ENCODE data around the gene PLEKHJ1.

Gene PLEKHJ1

GRCh38 chr19:2250766-2251105 is 14.6 kb upstream of the PLEKHJ1 start:
- in situ Hi-C loops (cut with HindIII; ENCODE audit: low pct_unique_long_range_greater_than_20kb, low sequenced_read_pairs) = no loop called here
- DNase-seq (ENCODE audit: low read depth in 1 of 2, low spot score in 1 of 2) = no peak
- TF ChIP-seq JUND (IDR thresholded peaks at IDR 0.05; ENCODE audit: low read depth) = no peak

DNA sequence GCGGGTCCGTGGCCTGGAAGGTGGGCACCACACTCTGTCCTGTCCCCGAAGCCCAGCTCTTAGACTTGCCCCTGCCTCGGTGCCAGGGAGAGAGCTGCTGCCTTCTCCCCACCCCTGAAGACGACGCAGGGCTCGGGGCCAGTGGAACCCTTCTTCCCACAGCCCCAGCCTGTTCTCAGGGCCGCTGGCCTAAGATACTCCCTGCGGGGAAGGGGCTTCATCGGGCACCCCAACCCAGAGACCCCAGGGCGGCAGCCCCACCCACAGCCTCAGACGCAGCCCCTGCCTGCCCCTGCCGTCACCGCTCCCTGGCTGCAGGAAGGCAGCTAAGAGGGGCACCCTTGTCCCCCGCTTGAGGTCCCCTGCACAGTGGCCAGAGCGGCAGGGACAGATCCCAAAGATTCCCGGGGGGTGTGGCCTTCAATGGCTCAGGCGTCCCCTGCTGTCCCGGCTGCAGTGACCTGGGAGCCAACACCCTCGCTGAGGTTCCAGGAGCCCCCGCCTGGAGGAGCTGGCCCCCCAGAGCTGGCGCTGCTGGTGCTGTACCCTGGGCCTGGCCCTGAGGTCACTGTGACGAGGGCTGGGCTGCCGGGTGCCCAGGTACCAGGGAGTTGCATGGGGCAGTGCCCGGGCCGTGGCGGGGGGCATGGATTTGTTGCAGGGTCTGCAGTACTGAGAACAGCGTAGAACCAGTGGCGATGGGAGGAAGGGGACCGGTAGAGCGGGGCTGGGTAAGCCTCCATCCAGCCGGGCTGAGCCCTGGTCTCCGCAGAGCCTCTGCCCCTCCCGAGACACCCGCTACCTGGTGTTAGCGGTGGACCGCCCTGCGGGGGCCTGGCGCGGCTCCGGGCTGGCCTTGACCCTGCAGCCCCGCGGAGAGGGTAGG is 14.0 kb upstream of the PLEKHJ1 start:
- in situ Hi-C loops (cut with HindIII; ENCODE audit: low pct_unique_long_range_greater_than_20kb, low sequenced_read_pairs) = no loop called here
- no peak for DNase-seq (ENCODE audit: low read depth in 1 of 2, low spot score in 1 of 2)
- no peak for TF ChIP-seq JUND (IDR thresholded peaks at IDR 0.05; ENCODE audit: low read depth)

DNA sequence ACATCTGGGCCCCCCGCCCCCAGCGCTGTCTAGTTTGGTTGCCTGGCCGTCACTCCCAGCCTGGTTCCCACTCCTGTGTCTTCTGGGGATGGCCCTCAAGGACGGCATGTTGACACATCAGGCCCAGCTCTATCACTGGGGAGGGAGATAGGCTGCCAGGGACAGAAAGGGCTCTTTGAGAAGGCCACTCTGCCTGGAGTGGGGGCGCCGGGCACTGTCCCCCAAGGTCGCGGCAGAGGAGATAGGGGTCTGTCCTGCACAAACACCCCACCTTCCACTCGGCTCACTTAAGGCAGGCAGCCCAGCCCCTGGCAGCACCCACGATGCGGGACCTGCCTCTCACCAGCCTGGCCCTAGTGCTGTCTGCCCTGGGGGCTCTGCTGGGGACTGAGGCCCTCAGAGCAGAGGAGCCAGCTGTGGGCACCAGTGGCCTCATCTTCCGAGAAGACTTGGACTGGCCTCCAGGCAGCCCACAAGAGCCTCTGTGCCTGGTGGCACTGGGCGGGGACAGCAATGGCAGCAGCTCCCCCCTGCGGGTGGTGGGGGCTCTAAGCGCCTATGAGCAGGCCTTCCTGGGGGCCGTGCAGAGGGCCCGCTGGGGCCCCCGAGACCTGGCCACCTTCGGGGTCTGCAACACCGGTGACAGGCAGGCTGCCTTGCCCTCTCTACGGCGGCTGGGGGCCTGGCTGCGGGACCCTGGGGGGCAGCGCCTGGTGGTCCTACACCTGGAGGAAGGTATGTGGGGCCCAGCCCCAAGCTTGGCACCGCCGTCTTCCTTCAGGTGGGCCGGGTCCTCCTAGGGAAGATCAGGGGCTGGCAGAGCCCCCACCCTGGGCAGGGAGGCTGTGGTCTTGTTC is 13.1 kb upstream of the PLEKHJ1 start, which contains the start of gene AMH:
Gene AMH (plus strand): TSS at position 314 of the 857 bp plus-strand sequence. CDS start 10 bp downstream, at position 324.
- no peak for TF ChIP-seq JUND (IDR thresholded peaks at IDR 0.05; ENCODE audit: low read depth)
- no peak for DNase-seq (ENCODE audit: low read depth in 1 of 2, low spot score in 1 of 2)
- in situ Hi-C loops (cut with HindIII; ENCODE audit: low pct_unique_long_range_greater_than_20kb, low sequenced_read_pairs) = no loop called here

GRCh38 chr19:2248136-2249009 is 12.2 kb upstream of the PLEKHJ1 start:
- in situ Hi-C loops (cut with HindIII; ENCODE audit: low pct_unique_long_range_greater_than_20kb, low sequenced_read_pairs) = no loop called here
- no peak for DNase-seq (ENCODE audit: low read depth in 1 of 2, low spot score in 1 of 2)
- TF ChIP-seq JUND (IDR thresholded peaks at IDR 0.05; ENCODE audit: low read depth) = no peak

- no peak for TF ChIP-seq JUND (IDR thresholded peaks at IDR 0.05; ENCODE audit: low read depth)
- DNase-seq (ENCODE audit: low read depth in 1 of 2, low spot score in 1 of 2) = no peak
- in situ Hi-C loops (cut with HindIII; ENCODE audit: low pct_unique_long_range_greater_than_20kb, low sequenced_read_pairs) = no loop called here
Measured at GRCh38 chr19:2247433-2248101, 11.4 kb upstream of the PLEKHJ1 start.

DNA sequence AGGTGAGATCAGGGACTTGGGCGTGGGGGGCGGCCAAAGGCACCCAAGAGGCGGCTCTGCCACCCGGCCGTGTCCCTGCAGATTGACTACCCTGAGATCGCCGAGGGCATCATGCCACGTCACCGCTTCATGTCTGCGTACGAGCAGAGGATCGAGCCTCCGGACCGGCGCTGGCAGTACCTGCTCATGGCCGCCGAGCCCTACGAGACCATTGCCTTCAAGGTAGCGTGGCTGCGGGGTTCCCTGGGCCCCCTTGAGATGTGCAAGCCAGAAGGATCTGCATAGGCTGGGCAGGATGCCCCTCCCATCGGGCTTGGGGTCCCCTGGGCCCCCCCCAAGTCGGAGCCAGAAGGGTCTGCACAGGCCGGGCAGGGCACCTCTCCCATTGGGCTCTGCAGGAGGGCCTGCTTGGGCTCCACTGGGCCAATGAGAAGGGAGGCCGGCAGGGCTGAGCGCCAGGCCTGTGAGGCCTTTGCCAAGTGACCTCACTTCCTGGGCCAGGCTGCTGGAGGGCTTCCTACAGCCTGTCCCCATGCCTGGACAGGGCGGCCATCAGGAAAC is 10.8 kb upstream of the PLEKHJ1 start:
- peak in 1 of 2 experiments; percentile 39 for DNase-seq (ENCODE audit: low read depth in 1 of 2, low spot score in 1 of 2)
- in situ Hi-C loops (cut with HindIII; ENCODE audit: low pct_unique_long_range_greater_than_20kb, low sequenced_read_pairs) = no loop called here
- TF ChIP-seq JUND (IDR thresholded peaks at IDR 0.05; ENCODE audit: low read depth) = no peak

GRCh38 chr19:2246014-2246620 is 10.0 kb upstream of the PLEKHJ1 start:
- in situ Hi-C loops (cut with HindIII; ENCODE audit: low pct_unique_long_range_greater_than_20kb, low sequenced_read_pairs) = no loop called here
- no peak for DNase-seq (ENCODE audit: low read depth in 1 of 2, low spot score in 1 of 2)
- no peak for TF ChIP-seq JUND (IDR thresholded peaks at IDR 0.05; ENCODE audit: low read depth)

DNA sequence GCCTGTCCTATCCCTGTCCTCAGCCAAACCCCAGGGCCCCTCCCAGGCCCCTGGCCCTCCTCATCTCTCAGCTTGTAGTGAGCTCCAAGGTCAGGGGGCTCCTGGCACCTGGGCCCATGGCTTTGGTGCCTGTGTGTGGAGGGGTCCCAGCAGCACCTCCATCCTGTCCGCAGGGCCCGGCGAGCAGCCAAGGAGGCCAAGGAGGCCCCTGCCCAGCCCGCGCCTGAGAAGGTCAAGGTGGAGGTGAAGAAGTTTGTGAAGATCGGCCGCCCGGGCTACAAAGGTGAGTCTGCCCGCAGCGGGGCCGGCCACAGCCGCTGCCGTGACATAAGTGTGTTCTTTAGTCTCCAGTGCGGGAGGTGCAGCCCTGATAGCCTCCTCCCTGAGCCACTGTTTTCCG is 9.1 kb upstream of the PLEKHJ1 start:
- no peak for TF ChIP-seq JUND (IDR thresholded peaks at IDR 0.05; ENCODE audit: low read depth)
- no peak for DNase-seq (ENCODE audit: low read depth in 1 of 2, low spot score in 1 of 2)
- in situ Hi-C loops (cut with HindIII; ENCODE audit: low pct_unique_long_range_greater_than_20kb, low sequenced_read_pairs) = no loop called here

DNA sequence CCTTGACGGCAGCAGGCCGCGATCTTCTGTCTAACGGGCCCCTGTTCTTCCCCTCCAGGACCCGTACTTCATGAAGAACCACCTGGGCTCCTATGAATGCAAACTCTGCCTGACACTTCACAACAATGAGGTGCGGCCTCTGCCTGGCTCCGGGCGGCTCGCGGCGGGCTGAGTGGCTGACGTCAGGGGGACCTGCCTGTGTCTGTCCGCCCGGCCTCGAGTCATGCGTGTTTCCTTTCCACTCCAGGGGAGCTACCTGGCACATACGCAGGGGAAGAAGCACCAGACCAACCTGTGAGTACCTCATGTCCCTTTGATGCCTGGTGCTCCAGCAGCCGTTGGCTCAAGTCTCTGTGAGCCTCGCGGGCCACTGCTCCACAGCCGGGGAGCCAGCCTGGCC is 8.4 kb upstream of the PLEKHJ1 start:
- in situ Hi-C loops (cut with HindIII; ENCODE audit: low pct_unique_long_range_greater_than_20kb, low sequenced_read_pairs) = no loop called here
- DNase-seq (ENCODE audit: low read depth in 1 of 2, low spot score in 1 of 2) = no peak
- no peak for TF ChIP-seq JUND (IDR thresholded peaks at IDR 0.05; ENCODE audit: low read depth)

DNA sequence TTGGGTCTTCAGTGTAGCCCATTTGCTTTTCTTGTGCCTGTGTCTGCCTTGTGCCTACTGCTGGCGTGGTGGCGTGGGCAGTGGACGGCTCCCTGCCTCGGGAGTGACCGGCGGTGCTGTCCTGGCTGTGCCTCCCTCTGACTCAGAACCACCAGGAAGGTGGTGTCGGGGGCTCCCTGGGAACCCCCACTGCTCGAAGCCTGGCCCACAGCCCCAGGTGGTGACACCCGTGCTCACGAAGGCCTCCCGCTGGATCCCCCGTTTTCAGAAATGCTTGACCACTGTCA is 7.9 kb upstream of the PLEKHJ1 start:
- in situ Hi-C loops (cut with HindIII; ENCODE audit: low pct_unique_long_range_greater_than_20kb, low sequenced_read_pairs) = no loop called here
- TF ChIP-seq JUND (IDR thresholded peaks at IDR 0.05; ENCODE audit: low read depth) = no peak
- DNase-seq (ENCODE audit: low read depth in 1 of 2, low spot score in 1 of 2) = no peak

Measured in T47D (cell line).